GM18507 (cell line): ENCODE measurements around the gene RNF44.

Experiments used
- DNase-seq: peaks from one replicate; pipeline ENCODE4 v3.0.0; 2011; ENCODE audit warnings: low read depth; ENCODE audit not compliant: insufficient read length; ENCODE audit errors: extremely low spot score
- FAIRE-seq: peaks from 2 replicates; lab custom pipeline; 2011; peaks lifted over from hg19 to GRCh38; lab: Jason Lieb, UNC

RNF44 gene

DNA sequence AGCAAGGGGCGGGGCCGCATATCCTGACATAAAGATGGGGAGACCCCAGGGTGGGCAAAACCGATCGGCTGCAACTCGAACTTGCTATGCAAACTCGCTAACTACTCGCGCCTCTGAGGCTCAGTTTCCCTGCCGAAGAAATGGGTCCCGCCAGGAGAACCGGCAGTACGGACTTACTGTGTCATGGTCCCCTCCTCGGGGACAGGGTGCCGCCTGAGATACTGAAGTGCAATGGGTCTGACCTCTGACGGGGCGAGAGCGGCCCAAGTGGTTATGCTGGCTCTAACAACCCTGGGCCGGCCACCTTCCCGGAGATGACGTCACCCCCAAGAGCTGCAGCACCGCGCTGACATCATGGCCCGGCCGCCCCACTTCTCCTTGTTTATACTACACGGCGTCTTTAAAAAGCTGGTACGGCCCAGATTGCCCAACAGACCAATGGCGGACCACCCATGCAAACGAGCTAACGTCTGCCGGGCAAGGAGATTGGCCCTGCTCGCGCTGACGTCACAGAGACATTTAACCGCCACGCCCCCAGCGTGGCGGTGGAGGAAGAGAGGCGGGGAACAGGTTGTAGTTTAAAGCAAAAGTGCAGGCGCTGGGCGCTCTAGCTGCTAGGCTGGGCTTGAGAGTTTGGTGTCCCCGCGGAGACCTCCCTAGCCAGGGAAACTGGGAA lies 490 bp upstream of the RNF44 start:
- peak; percentile 81 for DNase-seq

DNA sequence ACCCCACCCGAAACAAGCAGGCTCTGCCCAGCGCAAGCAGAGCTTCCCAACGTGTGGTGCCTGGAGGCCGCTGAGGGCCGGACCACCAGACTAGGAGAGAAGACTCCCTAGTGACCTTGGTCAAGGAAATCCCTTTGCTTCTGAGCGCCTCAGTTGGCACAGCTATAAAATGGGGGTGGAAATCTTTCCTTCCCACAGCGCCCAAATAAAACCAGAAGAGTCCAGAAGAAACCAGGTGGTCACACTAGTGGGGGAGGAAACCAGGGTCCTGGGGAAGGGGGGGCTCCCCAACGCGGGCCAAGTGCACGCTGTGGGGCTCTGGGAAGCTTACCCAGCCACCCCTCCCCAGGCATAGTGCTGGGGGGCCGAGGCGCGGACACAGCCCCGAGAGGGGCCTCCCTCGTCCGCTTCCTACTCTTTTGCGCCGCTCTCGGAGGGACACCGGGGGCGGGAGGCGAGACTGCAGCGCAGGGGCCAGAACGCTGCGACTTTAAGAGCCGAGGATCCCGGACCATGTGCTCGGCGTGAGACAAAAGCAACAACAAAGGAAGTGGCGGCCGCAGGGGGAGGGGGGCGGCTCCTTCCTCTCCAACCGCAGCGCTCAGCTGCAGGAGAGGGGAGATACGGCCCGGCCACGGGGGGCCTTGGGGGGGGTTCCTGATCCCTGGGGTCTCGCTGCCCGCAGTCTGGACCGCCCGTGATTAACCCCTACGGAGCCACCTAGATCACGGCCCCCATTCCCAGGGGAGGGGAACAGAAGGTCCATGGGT lies 885 bp downstream of the RNF44 start:
- DNase-seq, result peak; percentile 65
- FAIRE-seq, result peak; percentile 80

More for the DNA sequence above, 490 bp upstream of the RNF44 start:
- peak; percentile 96 for FAIRE-seq

DNA sequence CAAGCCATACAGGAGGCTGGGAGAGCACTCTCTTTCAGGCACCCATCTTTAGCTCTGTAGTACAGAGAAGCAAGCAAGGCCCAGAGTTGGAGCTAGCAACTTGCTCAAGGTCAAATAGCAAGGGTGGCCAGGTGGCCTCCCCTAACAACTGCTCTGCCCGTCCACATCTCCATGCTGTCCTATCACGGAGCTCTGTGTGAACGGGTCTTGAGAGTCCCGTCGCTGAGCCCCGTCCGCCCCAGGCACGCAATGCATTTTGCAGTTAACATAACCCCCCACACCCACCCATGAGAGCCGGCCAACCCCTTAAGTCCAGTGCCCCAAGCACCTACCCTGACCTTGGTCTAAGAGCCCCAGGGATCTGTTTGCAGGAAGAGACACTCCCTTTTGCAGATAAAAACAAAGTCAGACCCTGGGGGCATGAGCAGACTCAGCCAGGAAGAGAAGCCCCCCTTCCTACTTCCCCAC lies 1.5 kb downstream of the RNF44 start:
- no peak for DNase-seq
- no peak for FAIRE-seq

DNA sequence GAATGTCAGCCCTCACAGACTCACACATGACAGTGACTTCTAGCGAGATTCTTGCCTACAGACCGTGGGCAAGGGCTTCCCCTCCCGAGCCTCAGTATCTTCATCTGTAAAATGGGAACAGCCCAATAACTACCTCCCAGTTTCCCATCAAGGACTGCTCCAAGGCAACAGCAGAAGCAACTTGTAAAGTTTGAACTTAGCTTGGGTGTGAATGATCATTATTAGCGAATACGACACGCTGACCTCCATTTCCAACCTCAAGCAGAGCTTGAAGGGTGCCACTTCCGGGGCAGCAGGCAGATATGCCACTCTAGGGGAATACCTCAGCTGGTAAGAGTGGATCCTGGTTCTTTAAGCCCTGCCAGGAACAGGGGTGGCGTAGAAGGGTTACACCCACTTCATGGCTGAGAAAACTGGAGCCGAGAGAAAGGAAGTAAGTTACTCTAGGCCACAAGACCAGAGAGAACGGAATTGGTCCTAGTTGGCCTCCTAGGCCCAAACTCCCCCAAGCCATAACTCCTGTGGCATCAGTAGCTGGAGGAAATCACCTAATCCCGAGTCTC lies 2.0 kb downstream of the RNF44 start:
- FAIRE-seq (peak; percentile 78), DNase-seq (no peak)

DNA sequence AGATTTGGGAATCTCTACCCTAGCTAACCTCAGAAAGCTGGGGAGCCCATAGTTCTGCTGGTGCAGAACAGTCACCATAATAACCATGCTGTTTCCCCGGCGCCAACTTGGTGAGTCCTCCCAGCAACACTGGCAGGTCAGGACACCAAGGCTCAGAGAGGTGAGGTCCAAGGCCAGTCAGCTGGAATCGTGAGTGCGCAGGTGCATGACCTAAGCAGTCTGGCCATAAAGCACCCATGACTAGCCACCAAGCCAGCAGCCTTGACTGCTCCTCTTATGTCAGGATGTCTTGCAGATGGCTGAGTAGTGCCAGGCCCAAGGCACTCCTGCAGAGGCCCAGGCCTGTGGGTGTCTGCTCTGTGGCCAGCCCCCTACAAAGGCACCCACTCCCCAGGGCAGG lies 2.6 kb downstream of the RNF44 start:
- FAIRE-seq, result peak; percentile 61
- no peak for DNase-seq

DNA sequence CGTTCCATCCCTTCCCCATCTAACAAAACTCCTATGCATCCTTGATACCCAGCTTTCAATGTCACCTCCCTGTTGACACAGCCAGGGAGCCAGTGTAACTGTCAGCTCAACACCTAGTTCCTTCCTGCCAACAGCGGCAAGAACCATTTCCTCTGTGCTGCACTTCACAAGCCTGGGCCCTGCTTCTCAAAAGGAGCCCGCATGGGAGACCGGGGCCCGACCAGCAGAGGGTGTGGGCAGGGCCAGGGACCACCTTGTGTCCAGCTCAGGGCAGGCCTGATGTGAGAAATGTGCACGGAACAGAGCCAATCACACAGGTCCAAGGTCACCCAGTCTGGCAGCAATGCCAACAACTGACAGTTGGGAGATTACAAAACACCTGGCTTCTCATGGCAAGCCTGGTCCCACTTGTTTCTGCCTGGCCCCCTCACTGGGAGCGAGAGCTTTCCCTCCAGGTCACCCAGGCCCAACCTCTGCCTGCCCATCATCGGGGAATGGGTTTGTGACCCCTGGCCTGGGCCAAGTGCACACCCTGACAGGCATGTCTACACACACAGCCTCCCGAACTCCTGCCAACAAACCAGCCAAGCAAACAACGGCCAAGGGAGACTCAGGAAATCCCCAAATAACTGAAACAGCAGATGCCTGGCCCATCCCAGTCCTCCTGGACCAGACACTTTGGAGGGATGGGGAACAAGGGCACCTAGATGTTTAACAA lies 3.1 kb downstream of the RNF44 start:
- DNase-seq, result no peak
- peak; percentile 85 for FAIRE-seq

DNA sequence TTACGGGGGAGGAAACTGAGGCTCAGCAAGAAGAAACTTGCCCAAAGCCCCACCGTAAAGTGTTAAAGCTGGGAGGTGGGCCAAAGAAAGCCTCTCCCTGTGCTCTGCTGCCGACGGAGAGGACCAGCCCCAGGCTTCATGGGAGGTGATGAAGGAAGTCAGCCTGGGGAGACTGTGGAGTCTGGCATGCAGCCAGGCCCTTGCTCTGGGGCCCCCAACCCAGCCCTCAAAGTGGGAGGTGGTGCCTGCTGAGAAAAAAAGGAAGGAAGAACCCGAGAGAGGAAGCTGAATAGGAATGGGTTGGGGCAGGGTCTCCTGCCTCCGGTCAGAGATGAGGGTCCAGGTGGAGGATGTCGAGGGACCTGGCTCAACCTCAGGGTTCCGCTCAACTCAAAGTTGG lies 3.8 kb downstream of the RNF44 start:
- DNase-seq (no peak), FAIRE-seq (no peak)

DNA sequence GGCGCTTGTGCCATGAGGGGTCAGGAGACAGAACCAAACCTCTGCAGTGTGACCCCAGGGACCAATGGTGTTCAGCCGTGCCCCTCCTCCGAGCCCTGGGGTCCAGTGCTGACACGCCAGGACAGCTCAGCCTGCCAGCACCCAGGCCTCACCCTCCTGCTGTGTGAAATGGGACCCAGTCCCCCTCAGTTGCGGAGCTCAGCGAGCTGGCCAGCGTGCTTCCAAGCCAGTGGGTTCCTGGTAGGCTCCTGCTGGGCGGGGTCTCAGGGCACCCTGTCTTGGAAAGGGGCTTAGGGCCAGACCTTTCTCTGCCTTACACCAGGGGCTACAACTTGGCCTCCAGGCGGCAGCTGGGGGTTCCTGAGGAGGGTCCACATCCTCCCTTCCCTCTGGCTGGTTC lies 4.4 kb downstream of the RNF44 start:
- FAIRE-seq (no peak), DNase-seq (no peak)

DNA sequence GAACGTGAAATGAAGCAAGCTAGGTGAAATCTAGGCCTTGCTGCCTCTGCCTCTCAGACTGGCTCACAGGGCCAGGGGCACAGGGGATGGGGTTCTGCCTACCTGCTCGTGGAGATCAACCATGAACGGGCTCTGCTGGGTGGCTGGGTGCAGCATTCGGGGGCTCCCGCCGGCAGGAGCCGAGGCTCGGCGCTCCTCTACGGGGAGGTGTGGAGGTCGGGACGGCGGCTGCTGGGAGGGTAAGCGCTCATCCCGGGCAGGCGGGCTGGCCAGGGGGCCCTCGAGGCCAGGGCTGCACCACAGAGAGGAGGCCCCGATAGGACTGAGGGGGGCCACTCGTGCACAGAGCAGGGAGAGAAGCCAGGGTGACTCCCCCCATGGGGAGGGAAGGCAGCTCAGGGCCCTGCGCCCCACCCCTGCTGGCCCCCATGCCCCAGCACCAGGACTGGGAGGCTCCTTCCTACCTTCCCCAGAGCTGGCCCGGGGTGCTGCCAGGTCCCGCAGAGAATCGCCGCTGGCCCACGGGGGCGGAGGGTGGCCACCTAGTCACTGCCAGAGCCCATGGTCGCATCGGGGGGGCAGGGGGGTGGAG lies 5.2 kb downstream of the RNF44 start:
- FAIRE-seq (no peak), DNase-seq (no peak)

DNA sequence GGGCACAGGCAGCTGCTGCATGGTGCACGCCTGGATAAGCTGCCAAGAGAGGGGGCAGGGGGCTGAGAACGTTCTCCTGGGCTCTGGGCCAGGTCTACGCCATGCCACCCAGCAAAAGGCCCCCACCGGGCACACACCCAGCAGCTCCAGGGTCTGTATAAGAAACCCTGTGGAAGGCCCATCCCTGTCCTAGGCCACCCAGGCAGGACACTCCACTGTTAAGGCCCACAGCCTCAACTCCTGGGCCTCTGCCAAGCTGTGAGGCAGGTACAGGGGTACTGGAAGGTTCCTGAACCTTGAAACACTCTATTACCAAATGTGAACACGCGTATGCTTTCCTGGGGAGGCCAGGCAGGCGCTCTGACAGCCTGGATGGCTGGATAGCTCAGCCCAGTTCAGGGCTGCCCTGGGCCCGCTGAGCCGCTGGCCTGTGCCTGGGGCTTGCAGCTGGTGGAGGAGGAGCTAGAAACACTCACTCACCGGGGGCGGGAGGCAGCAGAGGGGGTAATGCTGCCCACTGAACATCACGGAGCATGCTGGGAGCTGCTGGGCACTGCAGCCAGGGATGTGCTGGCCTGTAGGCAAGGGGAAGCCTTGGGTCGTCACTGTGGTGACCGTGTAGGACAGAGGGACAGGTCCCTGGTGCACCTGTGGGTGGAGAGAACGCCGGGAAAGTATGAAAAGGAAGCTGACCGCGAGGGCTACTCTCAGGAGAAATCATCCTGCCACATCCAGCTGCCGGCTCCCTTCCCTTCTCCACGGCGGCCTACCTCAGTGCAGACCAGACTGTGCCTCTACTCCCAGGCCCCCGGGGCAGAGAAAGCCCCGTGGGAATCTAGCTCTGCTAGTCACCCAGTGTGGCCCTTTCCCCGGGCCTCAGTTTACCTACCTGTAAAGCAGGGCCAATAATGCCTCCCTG lies 6.0 kb downstream of the RNF44 start:
- FAIRE-seq, result no peak
- no peak for DNase-seq

DNA sequence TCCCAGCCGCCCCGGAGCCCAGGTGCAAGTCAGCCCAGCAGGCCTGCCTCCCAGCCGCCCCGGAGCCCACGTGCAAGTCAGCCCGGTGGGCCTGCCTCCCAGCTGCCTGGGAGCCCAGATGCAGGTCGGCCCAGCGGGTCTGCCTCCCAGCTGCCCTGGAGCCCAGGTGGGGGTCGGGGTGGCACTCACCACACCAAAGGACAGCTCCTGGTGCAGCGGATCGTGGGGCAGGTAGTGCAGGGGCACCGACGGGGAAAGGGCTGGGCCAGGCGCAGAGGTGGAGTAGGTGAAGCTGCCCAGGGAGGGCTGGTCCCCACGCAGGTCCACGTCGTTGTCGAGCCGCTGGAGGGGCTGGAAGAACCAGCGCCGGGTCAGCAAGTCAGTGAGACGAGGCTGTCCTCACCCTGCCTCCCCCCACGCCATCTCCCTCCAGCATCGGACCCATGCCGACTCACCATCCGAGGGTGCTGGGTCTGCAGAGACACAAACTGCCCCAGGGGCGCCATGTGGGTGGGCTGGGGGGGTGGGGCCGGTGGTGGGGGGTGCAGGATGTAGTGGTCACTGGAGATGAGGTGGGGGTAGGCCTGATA lies 6.7 kb downstream of the RNF44 start:
- FAIRE-seq, result no peak
- DNase-seq, result no peak

DNA sequence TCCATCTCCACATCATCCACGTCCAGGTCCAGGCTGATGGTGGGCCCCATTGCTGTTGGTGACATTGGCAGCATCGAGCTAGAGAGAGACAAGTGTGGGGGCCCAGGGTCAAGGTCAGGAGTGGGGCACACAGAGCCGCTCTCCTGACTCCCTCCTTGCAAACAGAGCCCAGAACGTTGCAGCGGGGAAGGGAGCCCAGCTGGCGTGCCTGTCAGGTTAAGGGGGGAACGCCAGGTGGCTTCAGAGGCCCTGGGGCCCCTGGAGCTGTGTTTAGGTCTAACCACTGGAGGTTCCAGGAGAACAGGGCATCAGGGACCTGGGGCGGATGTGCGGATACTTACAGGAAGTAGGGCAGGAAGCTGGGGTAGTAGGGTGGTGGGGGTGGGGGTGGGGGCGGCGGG lies 7.5 kb downstream of the RNF44 start:
- FAIRE-seq (no peak), DNase-seq (no peak)

DNA sequence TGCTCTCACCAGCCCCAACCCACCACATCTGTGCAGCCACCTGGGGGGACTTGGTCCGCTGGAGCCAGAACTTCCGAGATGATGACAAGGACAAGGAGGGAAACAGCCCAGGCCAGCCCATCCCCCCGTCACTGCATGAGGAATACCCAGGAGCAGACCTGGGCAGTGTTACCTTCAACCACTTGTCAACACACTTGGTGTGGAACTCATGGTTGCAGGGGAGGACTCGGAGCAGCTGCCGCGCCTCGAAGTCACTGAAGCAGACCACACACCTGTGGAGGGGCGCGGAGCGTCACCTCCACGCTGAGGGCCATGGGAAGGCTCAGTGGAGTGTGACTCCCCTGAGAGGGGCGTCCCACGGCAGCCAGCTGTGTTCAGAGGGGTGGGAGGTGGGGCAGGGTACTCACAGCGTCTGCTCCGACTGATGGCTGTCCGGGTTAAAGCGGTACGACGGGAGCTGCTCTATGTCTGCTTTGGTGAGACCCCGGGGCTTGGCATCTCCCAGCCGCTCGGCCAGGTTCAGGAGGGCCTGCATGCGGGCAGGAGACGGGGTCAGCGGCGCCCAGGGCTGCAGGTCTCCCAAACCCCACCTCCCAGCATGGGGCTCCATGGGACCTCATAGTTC lies 8.0 kb downstream of the RNF44 start:
- FAIRE-seq (no peak), DNase-seq (no peak)

DNA sequence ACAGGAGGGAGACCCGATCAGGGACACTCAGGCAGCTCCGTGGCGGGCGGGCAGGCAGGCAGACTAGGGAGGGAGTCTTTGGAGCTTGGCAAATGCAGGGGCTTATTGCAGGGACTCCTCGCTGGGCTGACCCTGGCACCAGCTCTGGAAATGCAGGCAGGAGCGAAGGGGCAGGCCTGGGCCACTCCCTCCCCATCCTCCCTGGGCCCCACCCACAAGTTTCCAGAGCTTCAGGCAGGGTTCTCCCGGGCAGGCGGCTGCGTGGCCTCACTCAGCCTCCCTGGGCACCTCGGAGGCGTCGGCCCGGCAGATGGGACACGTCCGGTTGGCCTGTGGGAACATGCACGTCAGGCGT lies 8.5 kb downstream of the RNF44 start:
- DNase-seq, result no peak
- no peak for FAIRE-seq

DNA sequence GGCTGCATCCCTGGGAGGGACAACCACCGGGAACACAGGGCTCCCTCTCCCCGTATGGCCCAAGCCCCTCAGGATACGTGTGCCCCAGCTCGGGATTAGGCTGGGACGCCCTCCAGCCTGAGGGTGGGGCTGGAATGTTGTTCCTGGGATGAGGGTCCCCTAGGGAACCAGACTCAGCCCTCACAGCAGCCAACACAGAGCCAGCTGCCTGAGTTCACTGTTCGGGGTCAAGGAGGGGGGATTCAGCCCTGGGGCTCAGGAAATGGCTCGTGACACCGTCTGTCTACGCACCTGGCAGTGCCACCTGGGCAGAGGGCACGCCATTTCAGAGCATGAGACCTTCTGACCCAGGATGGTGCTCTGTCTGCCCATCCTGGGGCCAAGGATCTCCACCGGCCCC lies 8.9 kb downstream of the RNF44 start:
- FAIRE-seq (no peak), DNase-seq (no peak)

DNA sequence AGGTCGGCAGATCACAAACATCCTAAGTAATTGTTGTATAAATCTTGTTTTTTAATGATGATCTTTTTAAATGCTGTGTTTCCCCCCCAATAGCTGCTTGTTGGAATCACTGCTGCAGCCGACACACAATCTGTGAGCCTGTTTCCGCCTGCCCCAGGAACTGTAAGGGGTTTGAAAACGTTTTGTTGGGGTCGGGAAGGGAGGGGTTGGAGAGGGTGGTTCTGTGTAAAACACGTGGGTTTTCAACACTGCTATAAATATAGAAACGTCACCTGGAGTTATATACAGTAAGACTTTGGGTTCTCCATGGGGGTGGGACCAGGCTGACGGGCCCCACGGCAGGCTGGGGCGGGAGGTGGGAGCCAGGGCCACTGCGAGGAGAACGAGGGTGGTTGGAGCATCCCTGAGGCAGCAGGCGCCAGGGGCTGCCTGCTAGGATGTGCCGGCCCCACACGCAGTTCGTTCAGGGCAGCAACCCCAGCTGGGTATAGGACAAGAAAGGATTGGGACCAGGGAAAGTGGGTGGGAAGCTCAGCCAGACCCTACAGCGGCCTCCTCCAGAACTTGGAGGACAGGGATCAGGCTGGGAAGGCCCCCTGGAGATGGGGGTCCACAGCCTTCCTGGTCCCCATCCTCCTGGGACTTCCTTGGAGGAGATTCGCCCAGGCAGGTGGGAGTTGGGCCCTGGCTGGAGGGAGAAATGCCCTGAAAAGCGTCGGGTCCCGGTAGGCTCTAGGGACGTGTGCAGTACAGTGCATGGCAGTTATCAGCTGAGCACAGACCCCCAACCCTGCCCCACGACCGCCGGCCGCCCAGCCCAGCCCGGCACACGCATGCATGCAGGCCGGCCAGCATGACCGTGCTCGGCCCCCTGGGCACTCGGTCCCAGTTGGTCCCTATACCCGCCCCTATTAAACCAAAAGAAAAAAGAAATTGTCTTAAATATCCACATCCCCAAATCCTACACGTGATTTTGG lies 9.7 kb downstream of the RNF44 start:
- DNase-seq (no peak), FAIRE-seq (no peak)

DNA sequence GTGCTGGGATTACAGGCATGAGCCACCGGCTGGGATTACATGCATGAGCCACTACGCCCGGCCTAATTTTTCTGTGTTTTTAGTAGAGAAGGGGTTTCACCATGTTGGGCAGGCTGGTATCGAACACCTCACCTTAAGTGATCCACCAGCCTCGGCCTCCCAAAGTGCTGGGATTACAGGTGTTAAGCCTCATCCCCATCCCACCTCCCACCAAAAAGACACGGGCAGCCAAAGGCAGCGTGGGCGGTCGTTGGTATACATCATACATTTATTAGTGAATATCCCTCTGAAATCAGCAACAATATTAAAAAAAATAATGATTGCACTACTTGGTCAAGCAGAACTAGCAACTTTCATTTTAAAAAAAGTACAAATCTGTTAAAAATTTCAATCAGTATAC lies 10.7 kb downstream of the RNF44 start:
- no peak for DNase-seq
- no peak for FAIRE-seq
